Right ventricle myocardium inferior (tissue), 1 donor: Measurements from ENCODE around the gene TTLL12. TPM values are rescaled to one million over a fixed set of nuclear protein-coding genes. Genes with fewer than 3 reads are reported as not detected.

Experiments
- ATAC-seq: fragments of 200-7000 bp; cut with Tn5 transposase; one replicate; pipeline ENCODE4 v1.9.1; 2020; ENCODE audit warnings: mild to moderate bottlenecking, moderate library complexity
- DNase-seq: peaks from one replicate; pipeline ENCODE4 v3.0.0; 2021; ENCODE audit errors: missing footprints
- intact Hi-C: fragments of 100-400 bp; cut with DNase I; formaldehyde crosslinking; loops from one replicate; pipeline ENCODE4 v1.11.0; 2022
- total RNA-seq: library from RNA; stranded (reverse); fragmentation: NEBNext Ultra II Directional; extraction: Animal tissue kit (Norgen Biotek cat#: 25700); gene quantifications from one replicate; pipeline ENCODE4 v1.2.1, GENCODE V29; 2021
- donor health status: DM: no; HTN: yes; CAD: no; lungs with severe emphysema.

The TTLL12 gene
- total RNA-seq, 1 donor from 2014 or later = 13.2 TPM

GRCh38 chr22:43181321-43182076, 5.4 kb downstream of the TTLL12 start:
- intact Hi-C loops = no loop called here
- DNase-seq (peak; percentile 56), ATAC-seq (no peak)

- peak; percentile 62 for DNase-seq
- ATAC-seq = no peak
- intact Hi-C loops = no loop called here
These were observed 6.3 kb downstream of the TTLL12 start for GRCh38 chr22:43180670-43181069.

GRCh38 chr22:43179911-43180195, 7.1 kb downstream of the TTLL12 start:
- DNase-seq (peak; percentile 51), ATAC-seq (no peak)
- intact Hi-C loops = no loop called here

- ATAC-seq = no peak
- DNase-seq = peak; percentile 20
- intact Hi-C loops = no loop called here
These were observed 7.6 kb downstream of the TTLL12 start for GRCh38 chr22:43179146-43179910.

- ATAC-seq (no peak), DNase-seq (peak; percentile 32)
- intact Hi-C loops = no loop called here
These were observed 9.5 kb downstream of the TTLL12 start for GRCh38 chr22:43177479-43177878.

GRCh38 chr22:43176090-43176489, 10.8 kb downstream of the TTLL12 start:
- DNase-seq = peak; percentile 31
- intact Hi-C loops = no loop called here
- no peak for ATAC-seq

- no peak for DNase-seq
- intact Hi-C loops = no loop called here
- no peak for ATAC-seq
These were observed 11.9 kb downstream of the TTLL12 start for GRCh38 chr22:43174941-43175531.

GRCh38 chr22:43173976-43174720, 12.8 kb downstream of the TTLL12 start:
- intact Hi-C loops = no loop called here
- no peak for DNase-seq
- no peak for ATAC-seq

- ATAC-seq = no peak
- DNase-seq = no peak
- intact Hi-C loops = no loop called here
These were observed 13.4 kb downstream of the TTLL12 start for GRCh38 chr22:43173566-43173965.

GRCh38 chr22:43172191-43172590, 14.7 kb downstream of the TTLL12 start:
- ATAC-seq (no peak), DNase-seq (no peak)
- intact Hi-C loops = no loop called here

GRCh38 chr22:43171607-43172006, 15.3 kb downstream of the TTLL12 start:
- ATAC-seq (no peak), DNase-seq (no peak)
- intact Hi-C loops = no loop called here

- ATAC-seq = no peak
- no peak for DNase-seq
- intact Hi-C loops = no loop called here
These were observed 15.9 kb downstream of the TTLL12 start for GRCh38 chr22:43171019-43171491.

- intact Hi-C loops = no loop called here
- DNase-seq (no peak), ATAC-seq (no peak)
These were observed 16.8 kb downstream of the TTLL12 start for GRCh38 chr22:43170131-43170480.

GRCh38 chr22:43169310-43170130, 17.4 kb downstream of the TTLL12 start:
- intact Hi-C loops = no loop called here
- ATAC-seq (no peak), DNase-seq (peak; percentile 28)

- DNase-seq = peak; percentile 66
- ATAC-seq = no peak
- intact Hi-C loops = no loop called here
These were observed 18.2 kb downstream of the TTLL12 start for GRCh38 chr22:43168471-43169309.

GRCh38 chr22:43167001-43167589, 19.8 kb downstream of the TTLL12 start:
- intact Hi-C loops = no loop called here
- DNase-seq (peak; percentile 43), ATAC-seq (no peak)

GRCh38 chr22:43166132-43166930, 20.6 kb downstream of the TTLL12 start:
- intact Hi-C loops = no loop called here
- DNase-seq = peak; percentile 15
- no peak for ATAC-seq
